GM18868 (cell line): ENCODE data around the gene PSD4.

Experiments
- ATAC-seq: cut with Tn5 transposase; IDR thresholded peaks from one replicate; pipeline ENCODE4 v1.9.1; 2021; ENCODE audit warnings: mild to moderate bottlenecking, moderate library complexity; ENCODE audit not compliant: unreplicated experiment

The PSD4 gene

DNA sequence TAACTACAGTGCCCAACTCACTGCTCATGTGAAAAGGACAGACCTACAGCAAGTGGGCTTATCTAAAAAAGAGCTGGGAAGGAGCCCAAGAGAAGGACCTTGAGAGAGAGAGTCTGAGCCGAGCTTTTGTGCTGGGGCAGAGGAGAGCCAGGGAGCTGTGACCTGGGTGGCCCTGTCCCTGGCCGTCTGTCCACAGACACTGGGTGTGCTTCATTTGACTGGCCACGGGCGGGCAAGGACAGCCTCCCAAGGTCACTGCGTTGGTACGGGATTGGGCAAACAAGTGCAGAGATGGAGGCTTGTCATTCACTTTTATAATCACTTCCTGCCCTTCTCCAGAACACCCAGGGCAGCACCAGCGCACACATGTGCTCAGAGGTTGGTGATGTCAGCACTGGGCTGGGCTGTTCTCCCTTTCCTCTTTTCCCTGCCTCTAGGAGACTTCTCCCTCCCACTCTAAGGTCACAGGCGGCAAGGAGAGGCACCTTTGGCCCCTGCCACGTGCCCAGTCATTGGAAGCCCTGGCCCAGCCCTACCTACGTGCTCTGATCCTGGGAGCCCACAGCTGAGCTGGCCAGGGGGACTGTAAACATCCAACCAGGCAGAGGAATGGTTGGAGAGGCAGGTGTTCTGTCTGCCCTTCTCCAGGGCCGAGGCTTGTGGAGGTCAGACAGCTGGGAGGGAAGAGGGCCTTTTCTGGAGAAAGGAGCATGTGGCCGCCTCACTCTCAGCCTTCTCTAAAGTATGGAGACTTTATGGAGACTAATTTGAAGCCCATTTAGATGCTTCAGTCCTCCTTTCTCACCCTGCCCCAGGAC, 6.4 kb upstream of the PSD4 start:
- no peak for ATAC-seq

DNA sequence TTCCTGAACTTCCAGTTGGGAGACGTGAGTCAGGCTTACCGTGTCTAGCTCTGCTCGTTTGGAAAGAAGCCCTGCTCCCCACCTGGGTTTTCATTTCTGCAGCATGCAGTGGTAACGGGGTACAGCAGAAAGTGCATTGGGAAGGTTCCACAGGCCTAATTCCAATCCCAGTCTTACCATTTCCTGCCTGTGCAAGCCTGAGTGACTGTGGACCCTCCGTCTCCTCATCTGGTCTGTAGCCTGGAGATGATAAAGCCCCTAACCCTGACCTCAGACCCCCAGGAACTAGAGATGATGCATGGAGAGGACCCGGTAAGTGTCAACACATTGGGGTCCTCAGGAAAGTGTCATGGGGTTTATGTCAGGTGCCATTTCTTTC, 5.8 kb upstream of the PSD4 start:
- no peak for ATAC-seq

DNA sequence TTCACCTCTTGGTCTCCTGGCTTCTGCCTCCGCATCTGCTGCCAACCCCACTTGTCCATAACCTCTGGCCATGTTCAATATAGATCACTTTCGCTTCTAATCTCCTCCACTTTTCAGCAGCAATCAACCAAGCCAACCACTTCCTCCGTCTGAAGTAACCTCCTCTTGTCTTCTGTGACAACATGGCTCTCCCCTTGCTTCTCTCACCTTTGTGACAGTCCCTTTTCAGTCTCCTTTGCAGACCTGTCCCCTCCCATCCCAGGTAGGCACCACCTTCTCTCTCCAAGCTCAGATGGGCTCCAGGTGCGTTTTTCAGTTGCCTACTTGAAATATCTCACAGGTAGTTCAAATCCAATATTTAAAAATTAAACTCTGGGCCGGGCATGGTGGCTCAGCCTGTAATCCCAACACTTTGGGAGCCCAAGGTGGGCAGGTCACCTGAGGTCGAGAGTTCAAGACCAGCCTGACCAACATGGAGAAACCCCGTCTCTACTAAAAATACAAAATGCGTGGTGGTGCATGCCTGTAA, 4.7 kb upstream of the PSD4 start:
- ATAC-seq, result no peak

DNA sequence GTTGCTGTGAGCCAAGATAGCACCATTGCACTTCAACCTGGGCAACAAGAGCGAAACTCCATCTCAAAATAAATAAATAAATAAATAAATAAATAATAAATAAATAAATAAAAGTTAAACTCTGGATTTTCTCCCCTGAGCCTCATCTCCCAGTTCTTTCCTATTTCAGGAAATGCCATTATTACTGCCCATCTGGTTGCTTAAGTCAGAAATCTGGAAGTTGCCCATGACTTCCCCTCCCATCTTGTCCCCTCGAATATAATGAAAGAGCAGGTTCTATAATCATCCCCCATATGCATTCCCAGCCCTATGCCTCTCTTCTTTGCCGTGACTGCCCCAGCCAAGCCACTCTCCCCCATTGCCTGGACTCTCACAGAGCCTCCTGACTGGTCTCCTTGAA, 4.2 kb upstream of the PSD4 start:
- no peak for ATAC-seq

DNA sequence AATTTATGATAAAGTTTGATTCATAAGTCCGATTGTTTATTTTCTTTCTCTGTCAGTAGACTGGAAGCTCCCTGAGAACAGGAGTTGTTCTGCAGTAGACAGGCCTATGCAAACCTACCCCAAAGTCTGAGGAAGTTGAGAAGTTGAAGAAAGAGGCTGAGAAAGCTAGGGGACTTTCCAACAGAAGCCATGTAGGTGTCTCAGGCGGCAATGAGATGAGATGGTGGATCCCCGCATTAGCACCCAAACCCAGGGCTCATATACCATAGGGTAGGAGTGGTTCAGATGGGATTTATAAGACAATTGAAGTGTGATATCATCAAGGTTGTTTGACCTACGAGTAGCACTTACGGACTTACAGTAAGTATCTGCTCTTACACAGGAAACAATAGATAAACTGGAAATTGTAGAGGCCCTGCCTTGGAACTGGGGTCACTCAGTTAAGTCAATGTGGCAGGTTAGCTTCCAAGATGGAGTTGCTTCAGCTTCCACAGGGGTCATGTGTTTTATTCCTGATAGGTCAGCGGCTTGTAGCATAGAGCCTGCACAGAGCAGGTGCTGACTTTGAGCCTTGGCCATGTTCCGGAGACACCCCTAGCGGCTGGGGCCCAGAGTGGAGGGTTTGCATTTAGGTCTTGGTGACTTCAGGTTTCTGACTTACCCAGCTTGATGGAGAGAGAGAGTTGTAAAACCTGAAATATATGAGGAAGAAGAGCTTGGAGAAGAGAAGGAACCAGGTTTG, 2.3 kb upstream of the PSD4 start:
- ATAC-seq, result no peak

DNA sequence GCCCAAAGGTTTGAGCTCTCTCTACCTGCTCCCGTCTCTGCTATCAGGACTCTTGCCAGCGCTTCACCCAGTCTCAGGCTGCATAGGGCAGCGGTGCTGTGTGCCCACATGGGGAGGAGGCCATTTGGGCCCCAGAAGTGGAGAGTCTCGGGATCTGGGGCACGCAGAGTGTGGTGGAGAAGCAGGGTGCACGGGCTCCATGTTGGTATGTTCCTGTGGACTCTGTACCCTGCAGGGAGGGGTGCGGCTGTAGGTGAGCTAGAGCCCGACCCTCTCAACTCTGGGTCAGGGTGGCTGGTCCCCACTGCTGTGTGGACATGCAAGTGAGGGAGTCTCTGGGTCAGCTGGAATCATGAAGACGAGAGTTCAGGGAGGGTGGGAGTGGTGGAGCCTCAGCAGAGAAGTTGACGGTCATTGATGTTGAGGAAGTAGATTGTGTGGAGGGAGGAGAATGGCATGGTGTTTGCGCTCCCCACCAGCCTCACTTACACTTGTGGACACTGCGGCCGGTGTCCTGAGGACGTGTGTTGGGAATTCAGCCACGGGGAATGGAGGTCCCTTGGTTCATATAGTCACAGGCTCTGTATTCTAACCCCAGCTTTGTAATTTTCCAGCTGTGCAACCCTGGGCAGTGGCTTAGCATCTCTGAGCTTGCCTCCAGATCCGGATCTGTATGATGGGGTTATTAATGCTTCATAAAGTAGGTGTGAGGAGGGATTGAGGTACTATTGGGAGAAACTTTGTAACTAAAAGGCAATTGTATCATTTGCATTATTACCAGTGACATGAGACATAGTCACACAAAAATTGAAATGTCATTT, 840 bp upstream of the PSD4 start:
- ATAC-seq, result no peak

DNA sequence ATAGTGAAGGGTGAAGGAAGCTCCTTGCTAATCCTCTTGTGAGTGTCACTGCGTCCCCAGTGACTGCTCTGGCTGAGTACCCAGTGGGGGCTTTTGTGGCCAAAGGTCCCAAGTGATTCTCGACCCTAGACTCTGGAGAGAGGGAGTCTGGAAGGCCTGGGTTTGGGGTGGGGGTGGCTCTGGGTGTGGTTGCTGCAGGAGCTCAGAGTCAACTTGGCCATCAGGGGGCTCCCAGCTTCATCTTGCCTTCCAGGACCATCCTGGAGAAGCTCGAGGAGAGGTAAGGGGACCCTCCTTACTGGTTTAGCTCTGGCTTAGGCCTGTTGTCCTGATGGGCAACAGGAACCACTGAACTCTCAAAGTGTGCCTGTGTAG, 592 bp downstream of the PSD4 start:
- ATAC-seq, result no peak

DNA sequence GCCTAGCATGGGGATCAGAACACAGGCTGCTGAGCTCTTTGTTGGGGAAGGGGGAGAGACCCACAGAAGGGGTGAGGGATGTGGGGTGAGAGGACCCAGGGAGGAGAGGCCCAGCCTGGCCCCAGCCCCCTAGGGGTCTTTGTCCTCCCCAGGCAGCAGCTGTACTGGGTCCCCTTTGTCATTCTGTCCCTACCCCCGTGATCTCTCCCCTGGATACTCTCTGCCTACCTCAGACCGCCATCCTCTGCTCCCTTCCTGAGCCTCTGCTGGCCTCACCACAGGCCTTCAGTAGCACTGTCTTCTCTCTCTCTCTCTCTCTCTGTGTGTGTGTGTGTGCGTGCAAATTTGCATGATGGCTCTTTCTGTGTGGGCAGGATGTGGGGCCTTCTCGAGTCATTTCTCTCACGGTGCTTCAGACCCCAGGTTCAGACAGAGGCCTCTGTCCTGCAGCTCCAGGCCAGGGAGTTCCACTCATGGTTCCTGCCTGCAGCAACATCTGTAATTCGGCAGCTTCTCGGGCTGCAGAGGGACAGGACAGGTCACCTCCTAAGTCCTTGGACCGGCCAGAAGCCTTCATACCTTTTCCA, 1.4 kb downstream of the PSD4 start:
- ATAC-seq, result peak; percentile 64

DNA sequence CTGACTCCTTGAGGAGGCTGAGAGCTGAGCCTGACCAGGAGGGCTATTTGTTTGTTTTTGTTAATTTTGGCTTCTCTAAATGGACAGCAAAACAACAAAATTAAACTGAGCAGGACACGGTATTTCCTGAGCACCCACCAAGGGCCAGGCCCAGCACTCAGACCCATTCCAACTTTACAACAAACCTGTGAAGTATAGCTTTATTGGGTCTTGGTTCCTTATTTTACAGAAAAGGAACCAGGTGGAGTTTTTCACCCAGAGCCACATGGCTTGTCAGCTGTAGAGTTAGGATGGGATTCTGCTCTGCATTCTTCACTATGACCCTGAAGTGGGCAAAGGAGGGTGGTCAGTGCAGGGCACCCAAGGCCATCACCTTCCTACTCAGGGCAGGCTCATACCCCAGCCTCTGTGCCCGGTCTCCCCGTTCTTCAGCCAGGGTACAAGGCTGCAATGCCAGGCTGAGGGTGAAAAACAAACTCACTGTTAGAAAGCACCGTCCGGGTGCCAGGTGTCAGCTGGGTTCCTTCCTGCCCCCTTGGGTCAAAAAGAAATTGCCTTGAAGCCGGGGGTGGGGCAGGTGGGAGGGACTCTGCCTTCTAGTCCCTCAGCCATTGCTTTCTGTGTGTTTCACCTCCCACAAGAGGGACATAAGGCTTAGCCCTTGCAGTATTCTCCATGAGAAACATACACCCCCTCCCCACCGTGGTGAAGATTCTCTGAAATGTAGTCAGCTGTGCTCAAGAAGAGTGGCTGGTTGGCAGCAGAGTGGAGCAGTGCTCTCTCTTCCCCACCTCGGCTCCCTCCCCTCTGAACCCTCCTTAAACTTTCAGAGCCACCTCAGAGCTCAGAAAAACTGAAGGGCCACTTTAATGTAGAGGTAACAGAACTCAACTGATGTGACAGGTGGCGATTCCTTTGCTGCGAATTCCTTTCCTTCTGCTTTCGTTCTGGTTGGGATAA, 2.2 kb downstream of the PSD4 start:
- no peak for ATAC-seq

DNA sequence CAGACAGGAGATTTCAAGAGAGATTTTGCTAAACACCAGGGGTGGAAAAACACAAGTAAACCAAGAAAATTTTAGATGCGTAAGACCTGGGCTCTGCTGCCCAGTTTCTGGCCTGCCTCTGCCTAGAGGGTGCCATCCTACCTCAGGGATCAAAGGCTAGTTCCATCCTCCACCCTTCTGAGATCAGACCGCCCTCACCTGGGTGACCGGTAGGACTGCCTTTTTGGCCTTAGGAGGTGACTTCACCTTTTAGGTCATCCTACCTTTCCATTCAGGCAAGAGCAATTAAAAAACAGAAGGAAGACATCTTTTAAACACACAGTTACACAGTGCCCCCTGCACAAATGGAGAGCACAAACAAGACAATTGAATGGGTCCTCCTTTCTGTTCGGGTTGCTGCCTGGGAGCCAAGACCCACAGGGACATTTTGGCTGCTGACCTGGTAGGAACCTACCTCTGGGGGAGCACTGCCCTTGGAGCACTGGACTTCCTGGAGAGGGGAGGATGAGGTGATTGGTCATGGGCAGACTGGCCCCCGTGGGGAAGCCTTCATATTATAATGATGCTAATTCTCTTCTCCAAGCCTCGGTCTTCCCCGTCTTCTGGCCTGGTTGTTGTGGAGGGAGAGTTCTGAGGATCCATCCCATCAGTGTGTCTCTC, 3.1 kb downstream of the PSD4 start:
- no peak for ATAC-seq

DNA sequence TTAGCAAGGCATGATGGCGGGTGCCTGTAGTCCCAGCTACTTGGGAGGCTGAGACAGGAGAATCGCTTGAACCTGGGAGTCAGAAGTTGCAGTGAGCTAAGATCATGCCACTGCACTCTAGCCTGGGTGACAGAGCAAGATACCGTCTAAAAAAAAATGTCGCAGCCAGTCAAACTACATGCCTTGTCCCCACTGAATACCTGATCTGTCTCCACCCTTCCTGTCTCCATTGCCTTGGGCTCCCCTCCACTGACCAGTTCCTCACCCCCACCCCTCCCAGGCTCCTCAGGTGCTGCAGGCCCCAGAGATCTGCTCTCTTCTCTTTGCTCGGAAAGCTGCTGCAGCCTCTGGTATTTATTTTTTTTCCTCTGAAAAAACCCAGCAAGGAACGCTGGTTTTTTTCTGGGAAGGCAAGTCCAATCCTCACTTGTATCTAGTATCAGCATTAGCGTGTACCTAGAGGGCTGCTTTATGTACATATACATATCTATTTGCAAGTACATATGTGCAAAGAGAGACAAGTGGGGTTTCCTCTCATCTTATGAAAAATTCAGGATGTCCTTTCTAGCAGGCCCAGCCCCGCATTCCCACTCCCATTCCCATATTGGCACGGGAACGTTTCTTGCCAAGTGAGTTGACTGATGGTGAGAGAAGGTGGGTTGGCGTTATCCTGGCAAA, 4.4 kb downstream of the PSD4 start:
- ATAC-seq, result no peak

DNA sequence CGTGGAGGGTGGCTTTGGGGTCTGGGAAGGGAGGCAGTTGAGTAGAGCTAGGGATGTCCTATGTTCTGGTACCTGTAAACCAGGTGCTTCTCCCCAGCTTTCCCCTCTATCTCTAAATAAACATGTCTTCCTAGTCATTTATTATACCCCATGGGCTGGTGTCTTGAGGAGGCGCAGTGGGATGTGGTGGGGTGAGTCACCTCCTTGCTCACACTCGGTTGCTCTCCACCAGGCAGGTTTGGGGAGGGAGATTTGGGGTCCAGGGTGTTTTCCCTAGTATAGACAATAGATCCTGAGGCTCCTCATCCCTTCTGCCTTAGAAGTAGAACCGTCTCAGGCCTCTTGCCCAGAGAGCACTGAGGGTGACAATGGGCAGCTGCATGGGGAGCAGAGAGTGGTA, 5.1 kb downstream of the PSD4 start:
- ATAC-seq, result no peak

DNA sequence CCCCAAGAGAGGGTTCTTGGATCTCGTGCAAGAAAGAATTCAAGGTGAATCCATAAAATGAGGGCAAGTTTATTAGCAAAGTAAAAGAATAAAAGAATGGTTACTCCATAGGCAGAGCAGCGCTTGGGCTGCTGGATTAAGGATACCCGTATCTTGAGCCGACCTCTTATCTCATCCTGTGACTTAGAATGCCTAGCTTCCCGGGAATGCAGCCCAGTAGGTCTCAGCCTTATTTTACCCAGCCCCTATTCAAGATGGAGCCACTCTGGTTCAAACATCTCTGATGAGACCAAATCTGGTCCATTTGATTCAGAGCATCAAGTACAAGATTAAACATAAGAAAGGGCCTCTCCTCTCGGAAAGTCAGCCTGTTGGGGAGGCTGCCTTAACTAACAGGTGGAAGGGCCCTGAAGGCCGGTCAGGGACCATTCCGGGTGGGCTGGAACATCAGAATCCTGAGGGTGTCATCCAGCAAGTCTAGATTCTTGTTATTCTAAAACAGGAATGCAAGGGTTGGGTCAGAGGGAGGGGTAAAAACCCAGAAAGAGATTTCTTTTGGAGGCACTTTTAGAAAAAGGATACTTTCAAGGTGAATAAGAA, 5.8 kb downstream of the PSD4 start:
- no peak for ATAC-seq

DNA sequence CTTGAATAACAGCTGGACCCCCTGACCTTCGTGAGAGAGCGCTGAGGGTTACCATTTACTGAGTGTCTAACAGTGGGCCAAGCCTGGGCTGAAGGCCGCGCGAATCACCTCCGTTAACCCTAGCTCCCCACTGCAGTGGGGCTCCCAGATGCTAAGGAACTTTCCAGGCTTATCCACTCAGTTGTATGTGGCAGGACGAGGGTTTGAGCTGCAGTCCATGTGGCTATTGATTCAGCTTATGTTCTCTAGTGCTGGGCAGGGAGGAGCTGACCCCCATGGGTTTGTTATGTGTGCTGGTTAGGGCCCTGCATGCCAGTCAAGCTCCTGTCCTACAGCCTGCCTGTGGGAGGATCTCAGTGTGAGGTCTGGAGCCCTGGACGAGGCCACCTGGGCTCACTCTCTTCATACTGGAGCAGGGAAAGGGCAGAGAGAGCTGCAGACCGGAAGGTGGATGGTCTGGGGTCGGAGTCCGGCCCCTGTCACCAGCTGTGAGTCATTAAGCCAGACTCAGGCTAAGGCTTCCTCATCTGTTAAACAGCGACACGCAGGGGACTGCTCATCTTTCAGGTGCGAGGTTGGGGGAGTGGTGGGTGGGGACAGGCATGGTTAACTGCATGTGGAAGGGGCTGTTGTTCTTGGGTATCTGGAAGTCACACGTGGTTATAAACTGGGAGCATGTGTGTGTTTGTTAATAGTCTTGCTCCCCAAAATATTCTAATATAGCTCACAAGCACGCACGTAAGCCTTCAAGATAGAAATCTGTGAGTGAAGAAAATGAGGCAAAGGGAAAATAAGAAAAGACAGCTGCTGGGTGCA, 6.6 kb downstream of the PSD4 start:
- ATAC-seq, result no peak

DNA sequence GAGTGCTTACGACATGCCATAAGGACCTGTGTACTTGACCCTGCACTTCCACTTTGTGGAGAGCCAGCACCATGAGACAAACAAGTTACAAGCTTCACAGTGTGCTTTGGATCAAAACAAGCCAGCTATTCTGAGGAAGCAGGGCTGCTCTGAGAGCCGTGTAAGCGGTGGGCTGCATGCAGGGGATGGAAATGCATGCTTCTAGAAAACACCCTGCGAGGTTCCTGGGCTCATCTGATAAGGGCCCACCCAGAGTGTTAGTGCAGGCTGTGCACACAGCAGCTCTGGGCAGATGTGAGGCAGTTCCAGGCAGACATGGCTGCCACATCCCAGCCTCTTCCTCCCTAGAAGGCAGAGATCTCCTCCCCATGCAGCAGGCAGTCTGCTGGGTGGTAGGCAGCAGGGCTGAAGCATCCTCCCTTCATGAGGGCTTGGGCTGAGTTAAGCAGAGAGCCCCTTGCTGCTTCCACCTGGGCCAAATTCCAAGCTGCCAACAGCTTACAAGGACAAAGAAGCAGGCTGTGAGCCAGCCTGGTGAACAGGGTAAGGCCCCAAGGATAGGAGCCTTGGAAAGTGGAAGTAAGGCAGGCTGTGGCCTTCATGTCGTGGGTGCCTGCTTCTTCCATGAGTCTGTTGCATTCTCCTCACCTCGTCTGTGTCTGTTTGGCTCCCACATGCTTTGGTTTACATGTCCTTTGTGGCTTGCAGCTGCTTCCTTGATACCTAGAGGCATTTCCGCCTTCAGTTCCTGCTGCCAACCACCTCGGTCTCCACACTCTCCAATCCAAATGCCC, 7.7 kb downstream of the PSD4 start:
- no peak for ATAC-seq

DNA sequence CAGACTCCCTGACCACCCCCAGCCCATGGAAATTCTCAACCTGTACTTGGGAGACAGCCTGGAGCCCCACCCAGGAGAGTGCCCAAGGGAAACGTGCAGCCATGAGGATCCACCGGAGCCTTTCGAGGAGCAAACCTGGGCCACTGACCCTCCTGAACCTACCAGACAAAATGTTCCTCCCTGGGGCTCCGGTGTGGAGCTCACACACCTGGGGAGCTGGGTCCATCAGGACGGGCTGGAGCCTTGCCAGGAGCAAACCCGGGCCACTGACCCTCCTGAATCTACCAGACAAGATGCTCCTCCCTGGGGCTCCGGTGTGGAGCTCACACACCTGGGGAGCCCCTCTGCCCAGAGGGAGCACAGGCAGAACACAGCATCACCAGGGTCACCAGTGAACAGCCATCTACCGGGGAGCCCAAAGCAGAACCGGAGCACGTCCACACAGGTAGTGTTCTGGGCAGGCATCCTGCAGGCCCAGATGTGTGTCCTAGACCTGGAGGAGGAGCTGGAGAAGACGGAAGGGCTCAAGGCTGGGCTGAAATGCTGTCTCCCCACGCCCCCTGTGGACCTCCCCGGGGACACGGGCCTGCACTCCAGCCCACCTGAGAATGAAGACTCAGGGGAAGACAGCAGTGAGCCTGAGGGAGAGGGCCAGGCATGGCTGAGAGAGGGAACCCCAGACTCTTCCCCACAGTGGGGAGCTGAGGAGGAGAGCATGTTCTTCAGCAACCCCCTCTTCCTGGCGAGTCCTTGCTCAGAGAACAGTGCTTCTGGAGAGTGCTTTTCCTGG, 8.9 kb downstream of the PSD4 start:
- no peak for ATAC-seq
